Liver (tissue), 2 donors: ENCODE data around the gene DIS3L2.

Experiments
- TF ChIP-seq, protein P1 (sequence below): IDR thresholded peaks from 2 replicates; pipeline ENCODE4 v1.6.1; 2016; ENCODE audit warnings: antibody characterized with exemption
- TF ChIP-seq, protein P2 (sequence below): fragments of 150-350 bp; IDR thresholded peaks from 2 replicates; pipeline ENCODE4 v1.5.1; 2017; ENCODE audit warnings: improper control_type of control experiment, low read depth, low read length; ENCODE audit not compliant: missing input control
- TF ChIP-seq, protein P3 (sequence below): IDR thresholded peaks from 2 replicates; pipeline ENCODE4 v1.6.1; 2016; ENCODE audit warnings: antibody characterized with exemption
- donor health status: healthy.

DNA sequence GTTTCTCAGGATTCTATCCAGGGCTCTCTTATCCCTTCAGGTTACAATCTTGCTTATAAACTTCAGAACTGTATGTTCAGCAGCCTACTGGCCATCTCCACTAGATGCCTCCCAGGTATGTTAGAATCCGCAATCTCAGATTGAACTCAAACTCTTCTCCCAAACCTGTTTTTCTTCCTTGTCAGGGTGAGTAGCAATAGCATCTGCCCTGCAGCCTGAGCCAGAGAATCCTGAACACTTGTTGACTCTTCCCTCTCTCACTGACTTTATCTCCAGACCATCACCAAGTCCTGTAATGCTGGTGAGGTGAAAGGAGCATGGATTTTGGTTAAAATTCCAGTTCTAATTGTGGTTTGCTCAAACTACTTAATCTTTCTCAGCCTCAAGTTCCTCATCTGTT, 334.5 kb downstream of the DIS3L2 start:
- TF ChIP-seq, protein P1, sequence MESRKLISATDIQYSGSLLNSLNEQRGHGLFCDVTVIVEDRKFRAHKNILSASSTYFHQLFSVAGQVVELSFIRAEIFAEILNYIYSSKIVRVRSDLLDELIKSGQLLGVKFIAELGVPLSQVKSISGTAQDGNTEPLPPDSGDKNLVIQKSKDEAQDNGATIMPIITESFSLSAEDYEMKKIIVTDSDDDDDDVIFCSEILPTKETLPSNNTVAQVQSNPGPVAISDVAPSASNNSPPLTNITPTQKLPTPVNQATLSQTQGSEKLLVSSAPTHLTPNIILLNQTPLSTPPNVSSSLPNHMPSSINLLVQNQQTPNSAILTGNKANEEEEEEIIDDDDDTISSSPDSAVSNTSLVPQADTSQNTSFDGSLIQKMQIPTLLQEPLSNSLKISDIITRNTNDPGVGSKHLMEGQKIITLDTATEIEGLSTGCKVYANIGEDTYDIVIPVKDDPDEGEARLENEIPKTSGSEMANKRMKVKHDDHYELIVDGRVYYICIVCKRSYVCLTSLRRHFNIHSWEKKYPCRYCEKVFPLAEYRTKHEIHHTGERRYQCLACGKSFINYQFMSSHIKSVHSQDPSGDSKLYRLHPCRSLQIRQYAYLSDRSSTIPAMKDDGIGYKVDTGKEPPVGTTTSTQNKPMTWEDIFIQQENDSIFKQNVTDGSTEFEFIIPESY, result no peak
- TF ChIP-seq, protein P2, sequence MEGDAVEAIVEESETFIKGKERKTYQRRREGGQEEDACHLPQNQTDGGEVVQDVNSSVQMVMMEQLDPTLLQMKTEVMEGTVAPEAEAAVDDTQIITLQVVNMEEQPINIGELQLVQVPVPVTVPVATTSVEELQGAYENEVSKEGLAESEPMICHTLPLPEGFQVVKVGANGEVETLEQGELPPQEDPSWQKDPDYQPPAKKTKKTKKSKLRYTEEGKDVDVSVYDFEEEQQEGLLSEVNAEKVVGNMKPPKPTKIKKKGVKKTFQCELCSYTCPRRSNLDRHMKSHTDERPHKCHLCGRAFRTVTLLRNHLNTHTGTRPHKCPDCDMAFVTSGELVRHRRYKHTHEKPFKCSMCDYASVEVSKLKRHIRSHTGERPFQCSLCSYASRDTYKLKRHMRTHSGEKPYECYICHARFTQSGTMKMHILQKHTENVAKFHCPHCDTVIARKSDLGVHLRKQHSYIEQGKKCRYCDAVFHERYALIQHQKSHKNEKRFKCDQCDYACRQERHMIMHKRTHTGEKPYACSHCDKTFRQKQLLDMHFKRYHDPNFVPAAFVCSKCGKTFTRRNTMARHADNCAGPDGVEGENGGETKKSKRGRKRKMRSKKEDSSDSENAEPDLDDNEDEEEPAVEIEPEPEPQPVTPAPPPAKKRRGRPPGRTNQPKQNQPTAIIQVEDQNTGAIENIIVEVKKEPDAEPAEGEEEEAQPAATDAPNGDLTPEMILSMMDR, result no peak
- TF ChIP-seq, protein P3, sequence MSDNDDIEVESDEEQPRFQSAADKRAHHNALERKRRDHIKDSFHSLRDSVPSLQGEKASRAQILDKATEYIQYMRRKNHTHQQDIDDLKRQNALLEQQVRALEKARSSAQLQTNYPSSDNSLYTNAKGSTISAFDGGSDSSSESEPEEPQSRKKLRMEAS, result no peak
